ENCODE data around the gene OR4D11.
"Not testable (repeated sequence)": the region's sequence is repeated elsewhere in the genome, so short reads cannot be mapped to it uniquely, and the experiment has no call there.

Gene OR4D11

DNA sequence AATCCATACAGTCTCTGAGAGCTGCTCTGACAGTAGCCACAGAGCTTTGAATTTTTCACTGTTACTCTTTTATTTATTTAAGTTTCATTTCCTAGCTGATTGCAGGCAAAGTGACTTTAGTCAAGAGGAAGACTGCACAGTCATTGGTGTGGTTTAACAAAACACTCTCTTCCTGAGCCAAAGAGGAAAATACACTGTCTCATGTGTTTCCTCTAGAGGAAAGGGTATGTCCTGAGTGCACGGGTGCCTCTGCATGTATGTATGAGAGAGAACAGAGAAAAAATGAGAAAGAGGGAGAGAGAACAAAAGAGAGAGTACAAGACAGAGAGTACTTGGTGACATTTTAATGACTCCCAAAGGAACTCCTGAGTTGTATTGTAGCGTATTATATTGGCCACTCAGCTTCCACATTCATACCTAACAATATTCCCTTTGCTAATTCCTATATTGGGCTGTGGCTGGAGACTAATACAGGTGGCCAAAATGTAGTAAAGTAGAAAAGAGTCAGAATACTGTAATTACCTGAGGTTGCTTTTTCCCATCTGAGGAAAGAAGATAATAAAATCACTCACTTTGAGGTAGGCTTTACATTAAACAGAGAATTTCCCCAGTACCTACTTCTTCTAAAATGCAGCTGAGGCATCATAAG is 7.7 kb downstream of the OR4D11 start, which contains the start of gene OR4D9:
Gene OR4D9, plus strand, starts transcription at position 599 of the 649 bp plus-strand sequence. CDS start 3,374 bp downstream, outside the sequence.
- Histone ChIP-seq H3K27ac (peak within 1 kb of the TSS in 9 of 11 experiments; percentile 65 to 86 (median 76); a peak in 18 of 22 replicates), H3K4me3 (peak within 1 kb of the TSS in 5 of 10 experiments; percentile 19 to 38 (median 22); a peak in 9 of 20 replicates), H3K4me2 (peak within 1 kb of the TSS; percentile 77 to 89 (median 84)), H3K4me1 (peaks cover 26 to 38% (median 29%) of the 10 kb centered on the region in 10 experiments), H3K9me3 (replicated peaks in 1 of 11) (peaks cover 0 to 6% (median 0%) of the 10 kb centered on the region in 11 experiments; a peak in 2 of 22 replicates), H4K20me1 (no peaks in the 10 kb centered on the region), H3K27me3 (no peaks in the 10 kb centered on the region), H3K36me3 (no peaks in the 10 kb centered on the region), H3K9ac (peak within 1 kb of the TSS in 9 of 11 experiments; percentile 37 to 74 (median 61); a peak in 17 of 22 replicates)
- TF ChIP-seq Cebpa-rat (IDR thresholded peaks at IDR 0.05), result no peak

DNA sequence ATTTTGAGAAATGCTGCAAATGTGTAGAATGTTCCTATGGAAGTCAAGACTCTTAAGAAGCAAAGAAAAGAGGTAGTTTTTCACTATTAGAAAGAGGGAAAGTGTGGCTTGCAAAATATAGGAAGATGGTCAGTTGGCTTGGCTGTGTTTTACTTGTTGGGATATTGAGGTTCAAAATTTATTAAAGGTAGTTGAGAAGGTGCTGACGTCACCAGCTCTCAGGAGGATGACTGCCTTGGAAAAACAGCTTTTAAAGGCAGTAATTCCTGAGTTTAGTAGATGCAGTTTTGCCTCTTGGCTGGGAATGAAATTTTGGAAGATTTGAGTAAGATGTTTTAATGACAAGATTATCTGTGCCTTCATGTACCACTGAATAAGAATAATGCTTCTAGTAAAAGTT is 8.3 kb downstream of the OR4D11 start:
- Histone ChIP-seq H3K36me3 (no peaks in the 10 kb centered on the region), H3K4me3 (no peak overlapping the region), H4K20me1 (no peaks in the 10 kb centered on the region), H3K9ac (peak overlapping the region in 2 of 11 experiments; percentile 61 to 65; a peak in 2 of 22 replicates), H3K27me3 (no peaks in the 10 kb centered on the region), H3K27ac (peak overlapping the region in 8 of 11 experiments; percentile 69 to 86 (median 76); a peak in 14 of 22 replicates), H3K9me3 (replicated peaks in 1 of 11) (peaks cover 0 to 6% (median 0%) of the 10 kb centered on the region in 11 experiments; a peak in 2 of 22 replicates), H3K4me1 (peaks cover 26 to 38% (median 29%) of the 10 kb centered on the region in 10 experiments), H3K4me2 (peak overlapping the region; percentile 77 to 89 (median 84); a peak in 21 of 22 replicates)
- TF ChIP-seq Cebpa-rat (IDR thresholded peaks at IDR 0.05), result no peak

DNA sequence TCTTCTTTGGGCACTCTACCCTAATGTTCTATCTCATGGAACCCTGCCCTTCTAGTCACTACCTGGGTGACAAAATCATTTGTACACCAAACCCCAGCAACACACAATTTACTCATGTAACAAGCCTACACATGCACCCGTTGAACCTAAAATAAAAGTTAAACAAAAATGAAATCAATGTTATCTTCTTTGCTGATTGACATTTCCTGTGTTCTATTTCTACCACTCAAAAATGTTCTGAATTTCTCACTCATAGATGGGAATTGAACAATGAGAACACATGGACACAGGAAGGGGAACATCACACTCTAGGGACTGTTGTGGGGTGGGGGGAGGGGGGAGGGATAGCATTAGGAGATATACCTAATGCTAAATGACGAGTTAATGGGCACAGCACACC is 16.8 kb downstream of the OR4D11 start:
- H3K4me3 ChIP-seq; H3K27me3 ChIP-seq; H3K9me3 ChIP-seq (replicated peaks in 1 of 11); H3K9ac ChIP-seq; H3K36me3 ChIP-seq; H4K20me1 ChIP-seq: not testable (repeated sequence)
- H3K27ac ChIP-seq, result peak overlapping the region in 1 of 11 experiments; percentile 22; a peak in 2 of 22 replicates
- peaks cover 12 to 61% (median 40%) of the 10 kb centered on the region in 10 experiments for H3K4me1 ChIP-seq
- H3K4me2 ChIP-seq, result peak overlapping the region in 10 of 11 experiments; percentile 13 to 77 (median 54); a peak in 17 of 22 replicates

DNA sequence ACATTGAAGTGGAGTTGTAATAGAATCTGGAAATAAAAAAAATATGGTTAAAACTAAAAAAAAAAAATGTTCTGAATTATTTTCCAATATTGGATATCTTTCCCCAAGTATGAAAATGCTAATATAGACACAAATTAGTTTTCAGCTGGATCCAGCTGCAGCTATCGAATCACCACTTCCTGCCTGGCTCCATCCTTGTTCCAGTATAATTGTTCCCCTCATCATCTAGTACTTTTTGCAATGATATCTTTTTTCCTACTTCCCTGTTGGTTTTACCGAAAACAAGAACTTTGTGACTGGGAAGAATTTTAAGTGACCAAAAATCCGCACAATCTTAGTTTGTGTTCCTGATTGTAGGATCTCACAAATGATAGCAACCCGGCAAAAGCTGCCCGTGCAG is 17.4 kb downstream of the OR4D11 start:
- Histone ChIP-seq H3K9me3 (replicated peaks in 1 of 11) (no peaks in the 10 kb centered on the region), H4K20me1 (no peaks in the 10 kb centered on the region), H3K36me3 (no peaks in the 10 kb centered on the region), H3K27ac (no peak overlapping the region), H3K4me3 (no peak overlapping the region), H3K4me1 (peaks cover 12 to 61% (median 40%) of the 10 kb centered on the region in 10 experiments), H3K27me3 (no peaks in the 10 kb centered on the region), H3K4me2 (peak overlapping the region in 5 of 11 experiments; percentile 2 to 43 (median 31); a peak in 5 of 22 replicates), H3K9ac (no peak overlapping the region)
- no peak for TF ChIP-seq Cebpa-rat (IDR thresholded peaks at IDR 0.05)

DNA sequence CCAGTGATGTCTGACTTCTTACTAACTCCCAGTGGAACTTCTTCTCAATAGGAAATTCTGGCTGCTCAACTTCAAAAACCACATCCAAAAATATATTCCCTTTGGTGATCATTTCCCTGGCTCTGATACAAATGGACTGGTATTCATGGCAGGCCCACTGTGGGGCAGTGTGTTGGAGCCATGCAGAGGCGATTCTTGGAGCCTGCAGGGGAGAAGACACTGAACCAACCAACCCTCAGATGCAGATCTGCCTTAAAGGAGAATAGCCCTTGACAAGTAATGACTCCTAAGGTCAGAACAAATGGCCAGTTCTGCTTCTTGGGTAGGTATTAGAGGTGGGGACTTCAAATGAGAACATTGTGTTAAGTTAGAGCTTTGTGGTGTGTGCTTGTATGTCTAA is 20.2 kb downstream of the OR4D11 start:
- no peak overlapping the region for H3K9ac ChIP-seq
- no peak for TF ChIP-seq Cebpa-rat (IDR thresholded peaks at IDR 0.05)
- H3K9me3 ChIP-seq (replicated peaks in 1 of 11), result no peaks in the 10 kb centered on the region
- H3K36me3 ChIP-seq, result no peaks in the 10 kb centered on the region
- peaks cover 8 to 49% (median 30%) of the 10 kb centered on the region in 10 experiments for H3K4me1 ChIP-seq
- H3K4me2 ChIP-seq, result peak overlapping the region in 8 of 11 experiments; percentile 18 to 46 (median 26); a peak in 10 of 22 replicates
- no peaks in the 10 kb centered on the region for H3K27me3 ChIP-seq
- H3K4me3 ChIP-seq, result no peak overlapping the region
- no peaks in the 10 kb centered on the region for H4K20me1 ChIP-seq
- H3K27ac ChIP-seq, result no peak overlapping the region

DNA sequence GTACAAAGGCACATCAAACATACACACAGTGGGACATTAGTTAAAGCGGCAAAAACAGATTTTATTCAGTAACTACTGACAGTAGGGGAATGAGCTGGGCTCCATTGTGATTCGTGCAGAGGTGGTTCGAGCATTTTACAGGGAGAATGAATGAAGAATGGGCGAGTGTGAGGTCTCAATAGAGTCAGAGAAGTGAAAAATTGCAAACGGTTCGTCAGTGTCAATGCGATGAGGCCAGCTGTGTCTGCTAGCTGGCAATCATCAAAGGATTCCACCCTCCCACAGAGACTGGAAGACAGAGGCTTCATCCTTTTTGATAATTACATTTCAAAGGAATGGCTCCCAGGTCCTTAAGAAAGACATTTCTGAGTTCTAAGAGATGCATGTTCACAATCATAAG is 25.3 kb downstream of the OR4D11 start:
- TF ChIP-seq Cebpa-rat (IDR thresholded peaks at IDR 0.05), result no peak
- Histone ChIP-seq H3K4me2 (no peak overlapping the region), H3K27ac (no peak overlapping the region), H3K9me3 (replicated peaks in 1 of 11) (no peaks in the 10 kb centered on the region), H3K36me3 (no peaks in the 10 kb centered on the region), H3K4me1 (peaks cover 0 to 7% (median under 1%) of the 10 kb centered on the region in 10 experiments; a peak in 8 of 20 replicates), H3K9ac (no peak overlapping the region), H3K4me3 (no peak overlapping the region), H4K20me1 (no peaks in the 10 kb centered on the region), H3K27me3 (no peaks in the 10 kb centered on the region)

DNA sequence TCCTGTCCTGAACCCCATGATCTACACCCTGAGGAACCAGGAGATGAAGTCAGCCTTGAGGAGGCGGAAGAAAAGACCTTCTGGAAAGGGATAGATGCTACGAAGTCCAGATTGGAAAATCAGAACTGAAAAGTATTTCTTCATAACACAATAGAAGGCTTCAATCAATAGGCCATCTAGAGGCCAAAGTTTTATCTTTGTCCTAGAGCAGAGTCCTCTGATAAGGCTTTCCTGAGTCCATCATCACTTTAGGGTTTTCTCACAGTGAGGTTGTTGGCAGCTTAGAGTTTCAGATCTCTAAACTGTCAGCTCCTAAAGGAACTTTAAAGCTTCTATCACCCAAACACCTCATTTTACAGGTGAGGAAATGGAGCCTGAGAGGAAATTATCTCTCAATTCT is 29.2 kb downstream of the OR4D11 start:
- no peaks in the 10 kb centered on the region for H3K36me3 ChIP-seq
- no peak overlapping the region for H3K4me2 ChIP-seq
- peaks cover 4 to 7% (median 6%) of the 10 kb centered on the region in 10 experiments; a peak in 15 of 20 replicates for H3K4me1 ChIP-seq
- H4K20me1 ChIP-seq, result no peaks in the 10 kb centered on the region
- H3K9ac ChIP-seq, result no peak overlapping the region
- no peaks in the 10 kb centered on the region for H3K27me3 ChIP-seq
- no peaks in the 10 kb centered on the region for H3K9me3 ChIP-seq (replicated peaks in 1 of 11)
- no peak overlapping the region for H3K27ac ChIP-seq
- no peak overlapping the region for H3K4me3 ChIP-seq
- no peak for TF ChIP-seq Cebpa-rat (IDR thresholded peaks at IDR 0.05)

DNA sequence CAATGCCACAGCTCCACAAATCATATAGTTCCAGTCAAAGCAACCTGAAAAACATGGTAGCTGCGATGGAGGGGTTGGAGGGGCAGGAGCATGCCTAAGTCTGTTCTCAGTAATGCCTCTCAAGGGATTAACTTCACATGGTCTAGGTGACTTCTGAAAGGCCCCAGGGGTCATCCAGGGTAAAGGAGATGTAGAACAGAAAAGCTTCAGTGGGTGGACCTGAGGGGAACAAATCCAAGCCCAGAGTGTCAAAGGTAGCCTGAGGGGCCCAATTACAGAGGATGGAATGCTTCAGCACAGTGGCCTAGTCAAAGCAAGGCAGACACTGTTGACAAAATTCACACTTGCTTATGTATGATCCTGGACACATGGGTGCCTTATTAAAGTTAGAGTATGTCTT is 31.3 kb downstream of the OR4D11 start:
- Histone ChIP-seq H4K20me1 (no peaks in the 10 kb centered on the region), H3K36me3 (no peaks in the 10 kb centered on the region), H3K9ac (no peak overlapping the region), H3K4me2 (no peak overlapping the region), H3K27me3 (no peaks in the 10 kb centered on the region), H3K27ac (no peak overlapping the region), H3K9me3 (replicated peaks in 1 of 11) (no peaks in the 10 kb centered on the region), H3K4me3 (no peak overlapping the region), H3K4me1 (peaks cover 4 to 13% (median 11%) of the 10 kb centered on the region in 10 experiments; a peak in 16 of 20 replicates)
- no peak for TF ChIP-seq Cebpa-rat (IDR thresholded peaks at IDR 0.05)

DNA sequence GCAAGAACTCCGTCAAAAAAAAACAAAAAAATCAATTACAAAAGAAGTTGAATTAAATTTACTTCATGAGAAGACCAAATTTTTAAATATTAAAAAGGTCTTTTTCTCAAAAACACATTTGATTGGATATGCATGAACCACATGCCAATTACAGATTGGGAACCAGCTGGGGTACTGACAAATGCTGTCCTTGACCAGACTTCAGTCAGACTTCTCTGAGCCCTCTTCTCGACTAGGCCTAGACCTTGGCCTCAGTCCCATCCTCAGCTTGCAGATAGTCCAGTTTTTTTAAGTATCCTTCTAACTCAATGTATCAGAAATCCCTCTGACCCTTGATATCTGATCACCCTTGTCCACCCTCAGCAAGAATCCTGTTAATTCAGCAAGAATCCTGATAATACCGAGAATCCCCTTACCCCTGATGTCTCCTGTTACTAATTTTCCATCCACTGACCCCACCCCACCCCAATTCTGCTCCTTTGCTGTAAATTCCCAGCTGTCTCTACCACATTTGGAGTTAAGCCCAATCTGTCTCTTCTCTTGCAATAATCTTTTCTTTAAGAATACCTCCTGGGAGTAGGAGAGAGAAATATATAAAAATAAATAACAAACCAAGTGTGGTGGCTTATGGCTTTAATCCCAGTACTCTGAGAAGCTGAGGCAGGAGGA is 38.9 kb downstream of the OR4D11 start:
- Histone ChIP-seq H3K27me3 (no peaks in the 10 kb centered on the region), H3K9ac (no peak overlapping the region), H3K36me3 (no peaks in the 10 kb centered on the region), H3K4me2 (no peak overlapping the region), H3K9me3 (replicated peaks in 1 of 11) (no peaks in the 10 kb centered on the region), H3K4me1 (peaks cover 0 to 25% (median 6%) of the 10 kb centered on the region in 10 experiments; a peak in 15 of 20 replicates), H4K20me1 (no peaks in the 10 kb centered on the region), H3K4me3 (no peak overlapping the region), H3K27ac (no peak overlapping the region)
- TF ChIP-seq Cebpa-rat (IDR thresholded peaks at IDR 0.05), result no peak

DNA sequence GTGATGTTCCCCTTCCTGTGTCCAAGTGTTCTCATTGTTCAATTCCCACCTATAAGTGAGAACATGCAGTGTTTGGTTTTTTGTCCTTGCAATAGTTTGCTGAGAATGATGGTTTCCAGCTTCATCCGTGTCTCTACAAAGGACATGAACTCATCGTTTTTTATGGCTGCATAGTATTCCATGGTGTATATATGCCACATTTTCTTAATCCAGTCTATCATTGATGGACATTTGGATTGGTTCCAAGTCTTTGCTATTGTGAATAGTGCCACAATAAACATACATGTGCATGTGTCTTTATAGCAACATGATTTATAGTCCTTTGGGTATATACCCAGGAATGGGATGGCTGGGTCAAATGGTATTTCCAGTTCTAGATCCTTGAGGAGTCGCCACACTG is 40.3 kb downstream of the OR4D11 start:
- not testable (repeated sequence) for H3K4me3 ChIP-seq; H3K9ac ChIP-seq; H3K36me3 ChIP-seq; H3K9me3 ChIP-seq (replicated peaks in 1 of 11); H3K4me2 ChIP-seq; H4K20me1 ChIP-seq; H3K27ac ChIP-seq; H3K27me3 ChIP-seq
- peaks cover 3 to 32% (median 8%) of the 10 kb centered on the region in 10 experiments; a peak in 13 of 20 replicates for H3K4me1 ChIP-seq
